Smooth muscle cell (in vitro differentiated cells): ENCODE measurements around the gene LRATD1. TPM values are rescaled to one million over a fixed set of nuclear protein-coding genes. Genes with fewer than 3 reads are reported as not detected.

Experiments
- DNase-seq: peaks from one replicate; lab custom pipeline; 2025; ENCODE audit not compliant: unreplicated experiment; lab: John Stamatoyannopoulos, UW
- H2AFZ ChIP-seq: fragments of 200-600 bp; sonication (generic); 2 replicates; pipeline ENCODE4 v1.6.0; 2016; ENCODE audit warnings: antibody characterized with exemption, low read depth, mild to moderate bottlenecking
- H3F3A ChIP-seq: fragments of 200-600 bp; sonication (generic); 2 replicates; pipeline ENCODE4 v1.6.0; 2017; ENCODE audit warnings: antibody characterized with exemption, low read depth
- H3K27ac ChIP-seq: fragments of 200-600 bp; sonication (generic); 2 replicates; pipeline ENCODE4 v1.5.1; 2016; ENCODE audit warnings: low read depth, mild to moderate bottlenecking
- H3K27me3 ChIP-seq: fragments of 200-600 bp; sonication (generic); 2 replicates; pipeline ENCODE4 v1.6.1; 2016; ENCODE audit warnings: low read depth, mild to moderate bottlenecking
- H3K36me3 ChIP-seq: fragments of 200-600 bp; sonication (generic); 2 replicates; pipeline ENCODE4 v1.5.1; 2016; ENCODE audit warnings: low read depth
- H3K4me1 ChIP-seq: fragments of 200-600 bp; sonication (generic); 2 replicates; pipeline ENCODE4 v1.5.1; 2016; ENCODE audit warnings: low read depth
- H3K4me2 ChIP-seq: fragments of 200-600 bp; sonication (generic); 2 replicates; pipeline ENCODE4 v1.6.0; 2016; ENCODE audit warnings: mild to moderate bottlenecking
- H3K4me3 ChIP-seq: fragments of 200-600 bp; sonication (generic); 2 replicates; pipeline ENCODE4 v1.5.1; 2016; ENCODE audit warnings: mild to moderate bottlenecking
- H3K79me2 ChIP-seq: fragments of 200-600 bp; sonication (generic); 2 replicates; pipeline ENCODE4 v1.6.0; 2016; ENCODE audit warnings: low read depth, mild to moderate bottlenecking
- H3K9ac ChIP-seq: fragments of 200-600 bp; sonication (generic); 2 replicates; pipeline ENCODE4 v1.6.0; 2016; ENCODE audit warnings: low read depth
- H3K9me3 ChIP-seq: fragments of 200-600 bp; sonication (generic); replicated peaks from 2 replicates; pipeline ENCODE4 v1.5.1; 2016; ENCODE audit warnings: low read depth
- H4K20me1 ChIP-seq: fragments of 200-600 bp; sonication (generic); 2 replicates; pipeline ENCODE4 v1.6.0; 2016; ENCODE audit warnings: low read depth
- CTCF ChIP-seq: fragments of 200-600 bp; sonication (generic); IDR thresholded peaks from 2 replicates; pipeline ENCODE4 v1.5.1; 2017; ENCODE audit warnings: borderline replicate concordance, mild to moderate bottlenecking, antibody characterized with exemption; ENCODE audit not compliant: insufficient read depth, poor library complexity, severe bottlenecking
- WGBS: methylation state at CpG from one replicate; pipeline ENCODE4 v1.1.7; 2016; ENCODE audit warnings: low lambda C conversion rate; 5-methylcytosine and 5-hydroxymethylcytosine counted together
- polyA plus RNA-seq: library from polyadenylated mRNA; unstranded; fragments of >200 nt; fragmentation: Nextera tagmentation; extraction: Ambion mirVana; gene quantifications from 2 replicates; pipeline ENCODE4 v1.2.1, GENCODE V29; 2016
- total RNA-seq: library from RNA; depleted of rRNA; stranded (reverse); fragments of >200 nt; gene quantifications from 2 replicates; pipeline ENCODE4 v1.2.3, GENCODE V29; 2014

The LRATD1 gene
- total and polyA plus RNA-seq, 2 experiments from 2014 or later: 4.6 to 9.3 TPM

- Histone ChIP-seq H3K4me2 (peak overlapping the region; percentile 89), H3K36me3 (no peaks in the 10 kb centered on the region), H3K4me3 (peak overlapping the region; percentile 63), H2AFZ (no peak overlapping the region), H3K9me3 (no peaks in the 10 kb centered on the region), H4K20me1 (no peaks in the 10 kb centered on the region), H3K4me1 (no peaks in the 10 kb centered on the region), H3K79me2 (no peaks in the 10 kb centered on the region), H3K27ac (no peak overlapping the region), H3K9ac (no peak overlapping the region), H3F3A (no peaks in the 10 kb centered on the region), H3K27me3 (peaks cover 86% of the 10 kb centered on the region)
- TF ChIP-seq CTCF: no peak
- WGBS: 7% methylated on average over 42 of the region's 42 CpGs
- DNase-seq: no peak
Observed at GRCh38 chr2:14633461-14634181, 1.1 kb downstream of the LRATD1 start.

GRCh38 chr2:14634182-14634488 is 1.6 kb downstream of the LRATD1 start:
- Histone ChIP-seq H3F3A (no peaks in the 10 kb centered on the region), H3K9ac (no peak overlapping the region), H4K20me1 (no peaks in the 10 kb centered on the region), H3K9me3 (no peaks in the 10 kb centered on the region), H3K27me3 (peaks cover 88% of the 10 kb centered on the region), H3K79me2 (no peaks in the 10 kb centered on the region), H3K27ac (no peak overlapping the region), H2AFZ (no peak overlapping the region), H3K4me2 (peak overlapping the region; percentile 89), H3K4me3 (peak overlapping the region; percentile 63), H3K36me3 (no peaks in the 10 kb centered on the region), H3K4me1 (no peaks in the 10 kb centered on the region)
- no peak for DNase-seq
- no peak for TF ChIP-seq CTCF
- 2% methylated on average over 30 of the region's 31 CpGs for WGBS

GRCh38 chr2:14634489-14635390 is 2.2 kb downstream of the LRATD1 start:
- H3K79me2 ChIP-seq: no peaks in the 10 kb centered on the region
- no peaks in the 10 kb centered on the region for H3F3A ChIP-seq
- H3K4me2 ChIP-seq: peak overlapping the region; percentile 89
- no peaks in the 10 kb centered on the region for H3K9me3 ChIP-seq
- peaks cover 88% of the 10 kb centered on the region for H3K27me3 ChIP-seq
- under 1% methylated on average over 77 of the region's 81 CpGs for WGBS
- TF ChIP-seq CTCF: peak; percentile 53
- H3K27ac ChIP-seq: no peak overlapping the region
- no peak overlapping the region for H3K9ac ChIP-seq
- peak overlapping the region; percentile 63 for H3K4me3 ChIP-seq
- DNase-seq: no peak
- no peaks in the 10 kb centered on the region for H3K4me1 ChIP-seq
- H2AFZ ChIP-seq: peak overlapping the region; percentile 82
- no peaks in the 10 kb centered on the region for H3K36me3 ChIP-seq
- no peaks in the 10 kb centered on the region for H4K20me1 ChIP-seq
